Activated naive CD8-positive, alpha-beta T cell treated with anti-CD3 and anti-CD28 coated beads for 36 hours (primary cell): ENCODE data around the gene GPHA2. TPM values are rescaled to one million over a fixed set of nuclear protein-coding genes. Genes with fewer than 3 reads are reported as not detected.

Experiments used
- DNase-seq: peaks from one replicate; pipeline ENCODE4 v3.0.0; 2021
- H3K27ac Mint-ChIP-seq: one replicate; pipeline ENCODE4 v1.8.0; 2022; ENCODE audit warnings: mild to moderate bottlenecking, moderate library complexity, mixed read lengths
- H3K27me3 Mint-ChIP-seq: one replicate; pipeline ENCODE4 v1.8.0; 2022; ENCODE audit warnings: mild to moderate bottlenecking, mixed read lengths
- H3K36me3 Mint-ChIP-seq: one replicate; pipeline ENCODE4 v1.8.0; 2021; ENCODE audit warnings: mild to moderate bottlenecking, mixed read lengths
- H3K4me1 Mint-ChIP-seq: one replicate; pipeline ENCODE4 v1.8.0; 2021; ENCODE audit warnings: mixed read lengths
- H3K4me3 Mint-ChIP-seq: one replicate; pipeline ENCODE4 v1.8.0; 2022; ENCODE audit warnings: mild to moderate bottlenecking, moderate library complexity, mixed read lengths
- H3K9me3 Mint-ChIP-seq: one replicate; pipeline ENCODE4 v1.8.0; 2022; ENCODE audit warnings: mixed read lengths
- total RNA-seq, 2 experiments: library from RNA; stranded (reverse); gene quantifications; one replicate each; pipeline ENCODE4 v1.2.3, GENCODE V29; 2021

Gene GPHA2
- total RNA-seq, 2 experiments from 2014 or later = not detected

- H3K27me3 Mint-ChIP-seq = no peaks in the 10 kb centered on the region
- no peak overlapping the region for H3K4me3 Mint-ChIP-seq
- H3K4me1 Mint-ChIP-seq = peaks cover 1% of the 10 kb centered on the region
- H3K9me3 Mint-ChIP-seq = no peaks in the 10 kb centered on the region
- no peak for DNase-seq
- no peak overlapping the region for H3K27ac Mint-ChIP-seq
- H3K36me3 Mint-ChIP-seq = peaks cover 3% of the 10 kb centered on the region
Observed at GRCh38 chr11:64893194-64894069, 42.3 kb downstream of the GPHA2 start.

GRCh38 chr11:64892838-64893193 is 42.9 kb downstream of the GPHA2 start:
- Mint-ChIP-seq H3K27ac (no peak overlapping the region), H3K4me3 (no peak overlapping the region), H3K36me3 (peaks cover 3% of the 10 kb centered on the region), H3K4me1 (peaks cover 6% of the 10 kb centered on the region), H3K9me3 (no peaks in the 10 kb centered on the region), H3K27me3 (no peaks in the 10 kb centered on the region)
- DNase-seq = no peak

- no peaks in the 10 kb centered on the region for H3K9me3 Mint-ChIP-seq
- no peaks in the 10 kb centered on the region for H3K27me3 Mint-ChIP-seq
- peaks cover 3% of the 10 kb centered on the region for H3K36me3 Mint-ChIP-seq
Observed at GRCh38 chr11:64892411-64892831, 43.3 kb downstream of the GPHA2 start.

GRCh38 chr11:64891880-64892279 is 43.8 kb downstream of the GPHA2 start:
- H3K4me3 Mint-ChIP-seq = no peak overlapping the region
- H3K27ac Mint-ChIP-seq = no peak overlapping the region
- no peak for DNase-seq
- H3K9me3 Mint-ChIP-seq = no peaks in the 10 kb centered on the region
- no peaks in the 10 kb centered on the region for H3K27me3 Mint-ChIP-seq
- peaks cover 3% of the 10 kb centered on the region for H3K36me3 Mint-ChIP-seq
- peaks cover 12% of the 10 kb centered on the region for H3K4me1 Mint-ChIP-seq

More at GRCh38 chr11:64892411-64892831, 43.3 kb downstream of the GPHA2 start:
- peaks cover 8% of the 10 kb centered on the region for H3K4me1 Mint-ChIP-seq
- no peak for DNase-seq
- H3K27ac Mint-ChIP-seq = no peak overlapping the region
- no peak overlapping the region for H3K4me3 Mint-ChIP-seq

- Mint-ChIP-seq H3K4me3 (no peak overlapping the region), H3K9me3 (no peaks in the 10 kb centered on the region), H3K36me3 (peaks cover 3% of the 10 kb centered on the region), H3K27ac (no peak overlapping the region), H3K4me1 (peaks cover 12% of the 10 kb centered on the region), H3K27me3 (no peaks in the 10 kb centered on the region)
- no peak for DNase-seq
Observed at GRCh38 chr11:64891215-64891848, 44.4 kb downstream of the GPHA2 start.

GRCh38 chr11:64890522-64890939 is 45.2 kb downstream of the GPHA2 start:
- Mint-ChIP-seq H3K4me1 (peaks cover 17% of the 10 kb centered on the region), H3K36me3 (peaks cover 3% of the 10 kb centered on the region), H3K27ac (no peak overlapping the region), H3K4me3 (no peak overlapping the region), H3K9me3 (no peaks in the 10 kb centered on the region), H3K27me3 (no peaks in the 10 kb centered on the region)
- no peak for DNase-seq

GRCh38 chr11:64888729-64889511 is 46.8 kb downstream of the GPHA2 start:
- H3K4me1 Mint-ChIP-seq = peaks cover 22% of the 10 kb centered on the region
- no peak overlapping the region for H3K27ac Mint-ChIP-seq
- no peak overlapping the region for H3K4me3 Mint-ChIP-seq
- no peak for DNase-seq
- H3K36me3 Mint-ChIP-seq = no peaks in the 10 kb centered on the region
- no peaks in the 10 kb centered on the region for H3K9me3 Mint-ChIP-seq
- H3K27me3 Mint-ChIP-seq = no peaks in the 10 kb centered on the region

GRCh38 chr11:64888406-64888728 is 47.3 kb downstream of the GPHA2 start:
- H3K36me3 Mint-ChIP-seq = no peaks in the 10 kb centered on the region
- no peaks in the 10 kb centered on the region for H3K27me3 Mint-ChIP-seq
- DNase-seq = no peak
- peak overlapping the region; percentile 55 for H3K27ac Mint-ChIP-seq
- peaks cover 25% of the 10 kb centered on the region for H3K4me1 Mint-ChIP-seq
- no peaks in the 10 kb centered on the region for H3K9me3 Mint-ChIP-seq
- peak overlapping the region; percentile 76 for H3K4me3 Mint-ChIP-seq

GRCh38 chr11:64887757-64888405 is 47.8 kb downstream of the GPHA2 start:
- H3K9me3 Mint-ChIP-seq = no peaks in the 10 kb centered on the region
- H3K27me3 Mint-ChIP-seq = no peaks in the 10 kb centered on the region
- peaks cover 26% of the 10 kb centered on the region for H3K4me1 Mint-ChIP-seq
- H3K36me3 Mint-ChIP-seq = no peaks in the 10 kb centered on the region
- DNase-seq = peak; percentile 85
- H3K4me3 Mint-ChIP-seq = peak overlapping the region; percentile 76
- H3K27ac Mint-ChIP-seq = peak overlapping the region; percentile 62

- no peaks in the 10 kb centered on the region for H3K9me3 Mint-ChIP-seq
- no peak for DNase-seq
- no peaks in the 10 kb centered on the region for H3K36me3 Mint-ChIP-seq
- peak overlapping the region; percentile 62 for H3K27ac Mint-ChIP-seq
- H3K27me3 Mint-ChIP-seq = no peaks in the 10 kb centered on the region
- no peak overlapping the region for H3K4me3 Mint-ChIP-seq
- H3K4me1 Mint-ChIP-seq = peaks cover 27% of the 10 kb centered on the region
Observed at GRCh38 chr11:64887234-64887756, 48.4 kb downstream of the GPHA2 start.

GRCh38 chr11:64885367-64886286 is 50.1 kb downstream of the GPHA2 start:
- DNase-seq = no peak
- H3K27ac Mint-ChIP-seq = peak overlapping the region; percentile 81
- no peaks in the 10 kb centered on the region for H3K27me3 Mint-ChIP-seq
- no peaks in the 10 kb centered on the region for H3K36me3 Mint-ChIP-seq
- H3K4me3 Mint-ChIP-seq = peak overlapping the region; percentile 30
- peaks cover 40% of the 10 kb centered on the region for H3K4me1 Mint-ChIP-seq
- H3K9me3 Mint-ChIP-seq = no peaks in the 10 kb centered on the region
